Suprapubic skin (tissue), 4 donors: ENCODE measurements around the gene TTC23.

Source experiments
- CTCF ChIP-seq, 2 donors: fragments of 200-600 bp in 1 of 2; fragments of 450-650 bp in 1 of 2; sonication (generic) in 1 of 2; IDR thresholded peaks; one replicate each; pipeline ENCODE4 v1.5.1; 2016 to 2019; ENCODE audit warnings: antibody characterized with exemption in 2 of 2, mild to moderate bottlenecking in 1 of 2, moderate library complexity in 1 of 2
- EP300 ChIP-seq: sonication (generic); formaldehyde crosslinking; IDR thresholded peaks from one replicate; pipeline ENCODE4 v1.6.1; 2017; ENCODE audit warnings: antibody characterized with exemption
- POLR2A ChIP-seq, 2 donors: fragments of 450-650 bp; IDR thresholded peaks; one replicate each; pipeline ENCODE4 v1.6.1; 2017; ENCODE audit warnings: antibody characterized with exemption in 2 of 2, mild to moderate bottlenecking in 2 of 2, moderate library complexity in 2 of 2
- POLR2AphosphoS5 ChIP-seq, 3 donors: sonication (generic); formaldehyde crosslinking; IDR thresholded peaks; one replicate each; pipeline ENCODE4 v1.6.1; 2017; ENCODE audit warnings: antibody characterized with exemption in 3 of 3

GRCh38 chr15:99279827-99280226 lies 30.4 kb upstream of the TTC23 start:
- no peak for TF ChIP-seq EP300
- no peak for TF ChIP-seq POLR2AphosphoS5 (IDR thresholded peaks at IDR 0.05)
- TF ChIP-seq CTCF (IDR thresholded peaks at IDR 0.05) = no peak
- no peak for TF ChIP-seq POLR2A (IDR thresholded peaks at IDR 0.05)
